Ishikawa (cell line): ENCODE data around the gene MLLT10.

Experiments
- CEBPB ChIP-seq: IDR thresholded peaks from 2 replicates; pipeline ENCODE4 v1.6.1; 2012
- CREB1 ChIP-seq: IDR thresholded peaks from 2 replicates; pipeline ENCODE4 v1.6.1; 2012; ENCODE audit warnings: low read depth
- EP300 ChIP-seq: IDR thresholded peaks from 2 replicates; pipeline ENCODE4 v1.6.1; 2012; ENCODE audit warnings: borderline replicate concordance
- FOXM1 ChIP-seq: IDR thresholded peaks from 2 replicates; pipeline ENCODE4 v1.6.1; 2012; ENCODE audit warnings: low read depth, borderline replicate concordance
- RAD21 ChIP-seq: IDR thresholded peaks from 2 replicates; pipeline ENCODE4 v1.6.1; 2012; ENCODE audit warnings: low read depth
- TAF1 ChIP-seq: IDR thresholded peaks from 2 replicates; pipeline ENCODE4 v1.6.1; 2012; ENCODE audit warnings: low read depth, mild to moderate bottlenecking
- TCF12 ChIP-seq: IDR thresholded peaks from 2 replicates; pipeline ENCODE4 v1.6.1; 2012; ENCODE audit warnings: low read depth
- TEAD4 ChIP-seq: IDR thresholded peaks from 2 replicates; pipeline ENCODE4 v1.6.1; 2012
- YY1 ChIP-seq: IDR thresholded peaks from 2 replicates; pipeline ENCODE4 v1.6.1; 2012; ENCODE audit warnings: low read depth
- ZBTB7A ChIP-seq: IDR thresholded peaks from 2 replicates; pipeline ENCODE4 v1.6.1; 2012; ENCODE audit warnings: low read depth
- TF ChIP-seq, protein P1 (sequence below): IDR thresholded peaks from 2 replicates; pipeline ENCODE4 v1.6.1; 2012

DNA sequence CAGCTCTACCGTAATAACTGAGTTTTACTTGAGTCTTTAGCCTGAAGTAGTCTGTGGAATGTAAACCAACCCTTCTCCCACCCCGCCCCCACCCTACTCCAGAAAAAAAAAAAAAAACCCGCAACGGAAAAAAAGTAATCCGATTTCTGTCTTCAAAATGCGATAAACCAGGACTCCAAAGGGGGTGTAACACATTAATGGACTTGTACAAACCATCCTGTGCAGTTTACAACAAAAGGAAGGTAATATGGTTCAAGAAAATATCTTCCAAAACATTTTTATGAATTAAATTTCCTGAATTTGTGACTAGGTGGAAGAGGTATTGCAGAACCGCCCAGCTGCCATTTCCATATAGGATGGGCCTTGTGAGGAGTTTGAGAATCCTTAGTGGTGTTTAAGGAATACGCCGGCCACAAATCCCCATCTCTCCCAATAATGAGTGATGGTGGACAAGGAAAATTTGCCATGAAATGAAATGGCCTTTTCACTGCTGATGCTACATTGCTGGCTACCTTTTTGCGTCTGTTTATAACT, 19.1 kb upstream of the MLLT10 start:
- TF ChIP-seq, protein P1, sequence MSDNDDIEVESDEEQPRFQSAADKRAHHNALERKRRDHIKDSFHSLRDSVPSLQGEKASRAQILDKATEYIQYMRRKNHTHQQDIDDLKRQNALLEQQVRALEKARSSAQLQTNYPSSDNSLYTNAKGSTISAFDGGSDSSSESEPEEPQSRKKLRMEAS, result no peak
- TF ChIP-seq CEBPB, result no peak
- no peak for TF ChIP-seq FOXM1
- no peak for TF ChIP-seq ZBTB7A
- TF ChIP-seq EP300, result no peak
- TF ChIP-seq TAF1, result no peak
- TF ChIP-seq RAD21, result no peak
- no peak for TF ChIP-seq YY1
- no peak for TF ChIP-seq TEAD4
- no peak for TF ChIP-seq CREB1
- TF ChIP-seq TCF12, result no peak
